SK-N-SH (cell line): ENCODE measurements around the gene MAP3K6.

ENCODE experiments used
- CTCF ChIP-seq: fragments of 200-600 bp; sonication (generic); IDR thresholded peaks from 2 replicates; pipeline ENCODE4 v1.6.1; 2017; ENCODE audit warnings: antibody characterized with exemption, mild to moderate bottlenecking, moderate library complexity
- MXI1 ChIP-seq: IDR thresholded peaks from 2 replicates; pipeline ENCODE4 v1.6.1; 2012; ENCODE audit warnings: mild to moderate bottlenecking, low read depth, low read length, improper control_type of control experiment
- PBX3 ChIP-seq: IDR thresholded peaks from 2 replicates; pipeline ENCODE4; 2012
- POLR2AphosphoS5 ChIP-seq: IDR thresholded peaks from 2 replicates; pipeline ENCODE4 v1.6.1; 2012; ENCODE audit warnings: low read depth, low read length
- RAD21 ChIP-seq: IDR thresholded peaks from 2 replicates; pipeline ENCODE4 v1.6.1; 2012; ENCODE audit warnings: mild to moderate bottlenecking, low read length
- RXRA ChIP-seq: IDR thresholded peaks from 2 replicates; pipeline ENCODE4 v1.4.0; 2012; ENCODE audit warnings: low read depth, mild to moderate bottlenecking, borderline replicate concordance
- TAF1 ChIP-seq: IDR thresholded peaks from 2 replicates; pipeline ENCODE4 v1.6.1; 2012; ENCODE audit warnings: low read depth, mild to moderate bottlenecking, low read length, moderate library complexity, borderline replicate concordance
- TCF12 ChIP-seq: IDR thresholded peaks from 2 replicates; pipeline ENCODE4 v1.4.0; 2012
- ZBTB33 ChIP-seq: IDR thresholded peaks from 2 replicates; pipeline ENCODE4 v1.4.0; 2012; ENCODE audit warnings: low read depth, borderline replicate concordance
- TF ChIP-seq, protein P1 (sequence below): fragments of 150-350 bp; IDR thresholded peaks from 2 replicates; pipeline ENCODE4 v1.6.1; 2017; ENCODE audit warnings: antibody characterized with exemption, low read length, low read depth, borderline replicate concordance
- TF ChIP-seq, protein P2 (sequence below): IDR thresholded peaks from 2 replicates; pipeline ENCODE4 v1.6.1; 2012; ENCODE audit warnings: mild to moderate bottlenecking, low read depth, low read length, moderate library complexity

DNA sequence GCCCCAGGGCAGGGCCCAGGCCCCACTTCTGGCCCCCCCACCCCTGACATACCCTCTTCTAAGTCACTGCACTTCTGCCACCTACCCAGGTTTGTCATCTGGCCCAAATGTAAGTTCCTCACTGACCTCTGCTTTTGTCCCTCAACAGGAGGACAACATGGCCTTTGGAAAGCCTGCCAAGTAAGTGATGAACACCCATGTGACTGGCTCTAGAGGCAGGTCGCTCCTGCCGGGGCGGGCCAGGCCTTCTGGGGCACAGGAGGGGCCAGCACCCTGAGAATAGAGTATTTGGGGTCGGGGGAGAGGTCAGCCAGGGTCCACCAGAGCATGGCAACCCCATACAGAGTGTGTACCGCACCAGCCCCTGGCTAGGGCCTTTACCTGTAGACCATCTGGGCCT, 34.8 kb downstream of the MAP3K6 start:
- TF ChIP-seq POLR2AphosphoS5 (no peak), MXI1 (no peak), ZBTB33 (no peak), CTCF (no peak), TAF1 (no peak), TCF12 (no peak), RAD21 (no peak), PBX3 (no peak), RXRA (no peak)
- TF ChIP-seq, protein P1, sequence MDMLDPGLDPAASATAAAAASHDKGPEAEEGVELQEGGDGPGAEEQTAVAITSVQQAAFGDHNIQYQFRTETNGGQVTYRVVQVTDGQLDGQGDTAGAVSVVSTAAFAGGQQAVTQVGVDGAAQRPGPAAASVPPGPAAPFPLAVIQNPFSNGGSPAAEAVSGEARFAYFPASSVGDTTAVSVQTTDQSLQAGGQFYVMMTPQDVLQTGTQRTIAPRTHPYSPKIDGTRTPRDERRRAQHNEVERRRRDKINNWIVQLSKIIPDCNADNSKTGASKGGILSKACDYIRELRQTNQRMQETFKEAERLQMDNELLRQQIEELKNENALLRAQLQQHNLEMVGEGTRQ, result no peak
- TF ChIP-seq, protein P2, sequence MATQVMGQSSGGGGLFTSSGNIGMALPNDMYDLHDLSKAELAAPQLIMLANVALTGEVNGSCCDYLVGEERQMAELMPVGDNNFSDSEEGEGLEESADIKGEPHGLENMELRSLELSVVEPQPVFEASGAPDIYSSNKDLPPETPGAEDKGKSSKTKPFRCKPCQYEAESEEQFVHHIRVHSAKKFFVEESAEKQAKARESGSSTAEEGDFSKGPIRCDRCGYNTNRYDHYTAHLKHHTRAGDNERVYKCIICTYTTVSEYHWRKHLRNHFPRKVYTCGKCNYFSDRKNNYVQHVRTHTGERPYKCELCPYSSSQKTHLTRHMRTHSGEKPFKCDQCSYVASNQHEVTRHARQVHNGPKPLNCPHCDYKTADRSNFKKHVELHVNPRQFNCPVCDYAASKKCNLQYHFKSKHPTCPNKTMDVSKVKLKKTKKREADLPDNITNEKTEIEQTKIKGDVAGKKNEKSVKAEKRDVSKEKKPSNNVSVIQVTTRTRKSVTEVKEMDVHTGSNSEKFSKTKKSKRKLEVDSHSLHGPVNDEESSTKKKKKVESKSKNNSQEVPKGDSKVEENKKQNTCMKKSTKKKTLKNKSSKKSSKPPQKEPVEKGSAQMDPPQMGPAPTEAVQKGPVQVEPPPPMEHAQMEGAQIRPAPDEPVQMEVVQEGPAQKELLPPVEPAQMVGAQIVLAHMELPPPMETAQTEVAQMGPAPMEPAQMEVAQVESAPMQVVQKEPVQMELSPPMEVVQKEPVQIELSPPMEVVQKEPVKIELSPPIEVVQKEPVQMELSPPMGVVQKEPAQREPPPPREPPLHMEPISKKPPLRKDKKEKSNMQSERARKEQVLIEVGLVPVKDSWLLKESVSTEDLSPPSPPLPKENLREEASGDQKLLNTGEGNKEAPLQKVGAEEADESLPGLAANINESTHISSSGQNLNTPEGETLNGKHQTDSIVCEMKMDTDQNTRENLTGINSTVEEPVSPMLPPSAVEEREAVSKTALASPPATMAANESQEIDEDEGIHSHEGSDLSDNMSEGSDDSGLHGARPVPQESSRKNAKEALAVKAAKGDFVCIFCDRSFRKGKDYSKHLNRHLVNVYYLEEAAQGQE, result no peak
